Measurements from ENCODE around the gene CDC42EP2.
A peak's percentile ranks its signal among the peaks of the same experiment; 100 is the strongest.

DNA sequence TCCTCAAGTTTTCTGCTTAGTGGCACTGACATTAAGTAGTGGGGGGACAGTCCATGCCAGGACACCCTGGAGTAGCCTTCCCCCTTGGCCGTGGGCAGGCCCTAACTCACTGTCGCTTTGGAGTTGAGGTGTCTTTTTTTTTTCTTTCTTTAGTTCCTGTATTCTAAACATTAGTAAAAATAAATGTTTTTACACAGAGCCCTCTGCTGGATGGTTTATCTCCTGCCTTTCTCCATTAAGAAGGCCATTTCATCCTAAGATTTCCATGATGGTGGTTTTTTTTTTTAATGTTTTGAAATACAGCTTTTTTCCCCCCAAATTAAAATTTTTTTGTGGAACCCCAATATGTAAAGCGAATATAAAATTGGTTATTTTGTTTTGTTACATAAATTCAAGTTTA is 38.1 kb downstream of the CDC42EP2 start:
- TF ChIP-seq, protein P1, sequence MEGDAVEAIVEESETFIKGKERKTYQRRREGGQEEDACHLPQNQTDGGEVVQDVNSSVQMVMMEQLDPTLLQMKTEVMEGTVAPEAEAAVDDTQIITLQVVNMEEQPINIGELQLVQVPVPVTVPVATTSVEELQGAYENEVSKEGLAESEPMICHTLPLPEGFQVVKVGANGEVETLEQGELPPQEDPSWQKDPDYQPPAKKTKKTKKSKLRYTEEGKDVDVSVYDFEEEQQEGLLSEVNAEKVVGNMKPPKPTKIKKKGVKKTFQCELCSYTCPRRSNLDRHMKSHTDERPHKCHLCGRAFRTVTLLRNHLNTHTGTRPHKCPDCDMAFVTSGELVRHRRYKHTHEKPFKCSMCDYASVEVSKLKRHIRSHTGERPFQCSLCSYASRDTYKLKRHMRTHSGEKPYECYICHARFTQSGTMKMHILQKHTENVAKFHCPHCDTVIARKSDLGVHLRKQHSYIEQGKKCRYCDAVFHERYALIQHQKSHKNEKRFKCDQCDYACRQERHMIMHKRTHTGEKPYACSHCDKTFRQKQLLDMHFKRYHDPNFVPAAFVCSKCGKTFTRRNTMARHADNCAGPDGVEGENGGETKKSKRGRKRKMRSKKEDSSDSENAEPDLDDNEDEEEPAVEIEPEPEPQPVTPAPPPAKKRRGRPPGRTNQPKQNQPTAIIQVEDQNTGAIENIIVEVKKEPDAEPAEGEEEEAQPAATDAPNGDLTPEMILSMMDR (optimal IDR thresholded peaks at IDR 0.05 in 1 of 3, IDR thresholded peaks at IDR 0.05 in 1 of 3, conservative IDR thresholded peaks at IDR 0.05 in 1 of 3; ENCODE audit: extremely low read depth in 1 of 3, insufficient read depth in 2 of 3, low read length in 3 of 3): peak in 2 of 3 experiments; percentile 12 to 14
- TF ChIP-seq EZH2 (IDR thresholded peaks at IDR 0.05; ENCODE audit: low read length): no peak

Data from keratinocyte (primary cell).